ENCODE data around the gene TMEM98. TPM values are rescaled to one million over a fixed set of nuclear protein-coding genes. Genes with fewer than 3 reads are reported as not detected.

Gene TMEM98
- total and polyA plus RNA-seq, 9 of the 15 experiments (the other 6 are each of a cell fraction or from before 2014, with no cell fraction given) = 33.5 to 164 (median 84.7) TPM

- intact Hi-C loops (cut with micrococcal nuclease) (no loop called here), in situ Hi-C loops (cut with MboI) (no loop called here)
- FAIRE-seq (no peak), ATAC-seq (no peak), DNase-seq (ENCODE audit: extremely low read depth in 1 of 4, low spot score in 3 of 4) (no peak)
- Histone ChIP-seq H2AFZ (ENCODE audit: low read depth, low read length) (no peak overlapping the region), H4K20me1 (replicated peaks; ENCODE audit: control insufficient read depth, insufficient read depth, low read length) (no peaks in the 10 kb centered on the region; the same call in 1 of the 2 replicates), H3K9me3 (replicated peaks; ENCODE audit: control insufficient read depth, insufficient read depth, low read depth, low read length) (no peaks in the 10 kb centered on the region), H3K9me1 (ENCODE audit: control insufficient read depth, insufficient read depth, low read length) (no peaks in the 10 kb centered on the region), H3K79me2 (ENCODE audit: control insufficient read depth, insufficient read depth, low read length) (no peaks in the 10 kb centered on the region), H3K4me2 (ENCODE audit: insufficient read depth, low read length) (no peak overlapping the region), H3K4me1 (replicated peaks in 1 of 2; ENCODE audit: control insufficient read depth in 2 of 2, insufficient read depth in 2 of 2, low read length in 2 of 2) (peaks cover 19 to 42% of the 10 kb centered on the region in 2 experiments), H3K9ac (ENCODE audit: insufficient read depth in 1 of 2, low read depth in 2 of 2, low read length in 2 of 2) (no peak overlapping the region), H3K27ac (ENCODE audit: extremely low read depth, low read depth, low read length) (no peak overlapping the region), H3K4me3 (no peak overlapping the region), H3K27me3 (ENCODE audit: control insufficient read depth in 2 of 2, insufficient read depth in 2 of 2, low read length in 2 of 2) (no peaks in the 10 kb centered on the region), H3K36me3 (ENCODE audit: control insufficient read depth, insufficient read depth, low read length) (no peaks in the 10 kb centered on the region)
- ChIA-PET CTCF (ENCODE audit: low intra/inter-chr PET ratio) (no interaction called here), POLR2A (interaction anchor here (1.3 kb wide), 1 partner anchor 18 kb away, joined by 3 read pairs; no protein-coding TSS in a partner anchor)
- no TSS peak for BruUV-seq (replicated peaks)
- WGBS (ENCODE audit: insufficient coverage, low coverage, missing lambda C conversion rate) = 36% methylated on average over 2 of the region's 2 CpGs
- TF ChIP-seq TAF1 (IDR thresholded peaks at IDR 0.05; ENCODE audit: control insufficient read depth, extremely low read depth, insufficient read depth, low read length, severe bottlenecking) = no peak
- no peak for TF ChIP-seq ZNF354B (CRISPR knock-in tag; IDR thresholded peaks at IDR 0.05)
- no peak for TF ChIP-seq ESRRA (IDR thresholded peaks at IDR 0.05; ENCODE audit: borderline replicate concordance, low read depth)
- TF ChIP-seq CBFA2T3 (IDR thresholded peaks at IDR 0.05) = no peak
- no peak for TF ChIP-seq RBM15 (IDR thresholded peaks at IDR 0.05; ENCODE audit: insufficient read depth, low read length)
- no peak for TF ChIP-seq ZNF592 (IDR thresholded peaks at IDR 0.05)
- no peak for TF ChIP-seq NKRF (IDR thresholded peaks at IDR 0.05; ENCODE audit: borderline replicate concordance)
- TF ChIP-seq SMARCA5 (IDR thresholded peaks at IDR 0.05) = no peak
These were observed 30.5 kb downstream of the TMEM98 start for GRCh38 chr17:32958418-32958817.

Measured in K562 (cell line).